ENCODE results near the gene KIRREL2. TPM values are rescaled to one million over a fixed set of nuclear protein-coding genes. Genes with fewer than 3 reads are reported as not detected.

The KIRREL2 gene
- total and polyA plus RNA-seq, 2 of the 8 experiments (the other 6 are each of a cell fraction or from before 2014, with no cell fraction given), result 2.4 to 4.6 TPM

DNA sequence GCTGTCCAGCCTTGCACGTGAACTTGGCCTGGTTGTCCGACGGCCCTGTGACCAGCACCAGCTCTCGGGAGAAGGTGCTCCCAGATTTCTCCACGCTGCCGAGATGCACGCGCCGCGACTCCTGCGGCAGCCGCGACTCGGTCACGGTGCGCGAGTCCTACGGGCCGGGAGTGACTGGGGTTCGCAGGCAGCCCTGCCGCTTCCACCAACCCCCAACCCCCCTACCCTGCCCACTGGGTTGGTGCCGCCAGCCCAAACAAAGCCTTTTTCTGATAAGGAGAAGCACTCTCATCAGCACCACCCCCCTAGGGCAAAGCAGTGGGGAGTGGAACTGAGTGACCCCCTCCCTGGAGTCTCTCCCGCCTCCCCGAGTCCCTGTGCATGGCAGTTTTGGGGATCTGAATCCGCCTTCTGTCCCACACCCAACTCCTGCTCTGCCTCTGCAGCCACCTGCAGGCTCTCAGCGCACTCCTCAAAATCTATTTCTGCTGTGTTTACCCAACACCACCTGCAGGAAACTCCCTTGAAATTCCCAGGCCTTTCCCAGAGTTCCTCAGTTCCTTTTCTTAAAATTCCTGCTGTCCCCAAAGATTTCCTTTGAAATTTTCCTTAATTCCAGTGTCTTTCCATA is 10.6 kb upstream of the KIRREL2 start (continued):
- TF ChIP-seq RNF2 (IDR thresholded peaks at IDR 0.05; ENCODE audit: borderline replicate concordance, low read depth, low read length, missing control alignments, poor library complexity, severe bottlenecking) (no peak), SRF (IDR thresholded peaks at IDR 0.05; ENCODE audit: low read depth, low read length) (no peak), BACH1 (IDR thresholded peaks at IDR 0.05; ENCODE audit: low read length) (no peak), NRF1 (IDR thresholded peaks at IDR 0.05; ENCODE audit: low read depth, low read length) (no peak), SAP30 (IDR thresholded peaks at IDR 0.05; ENCODE audit: insufficient read depth, insufficient replicate concordance, low read length) (no peak), SIX5 (IDR thresholded peaks at IDR 0.05; ENCODE audit: low read depth, low read length) (no peak), TCF12 (IDR thresholded peaks at IDR 0.05; ENCODE audit: low read depth, low read length) (peak; percentile 69; the same call in 1 of the 2 replicates), EGR1 (IDR thresholded peaks at IDR 0.05; ENCODE audit: borderline replicate concordance, low read depth, low read length) (no peak), CREB1 (IDR thresholded peaks at IDR 0.05) (no peak), JUN (IDR thresholded peaks at IDR 0.05; ENCODE audit: low read depth, low read length) (no peak), KDM5A (IDR thresholded peaks at IDR 0.05; ENCODE audit: low read length) (no peak), NANOG (IDR thresholded peaks at IDR 0.05; ENCODE audit: insufficient read depth, low read depth, low read length, poor library complexity, severe bottlenecking) (no peak), RBBP5 (IDR thresholded peaks at IDR 0.05; ENCODE audit: borderline replicate concordance, low read depth, low read length) (no peak), PHF8 (conservative IDR thresholded peaks at IDR 0.05; ENCODE audit: low read depth, low read length) (no peak), BCL11A (IDR thresholded peaks at IDR 0.05; ENCODE audit: low read depth in 2 of 2, low read length in 2 of 2) (no peak), CTBP2 (IDR thresholded peaks at IDR 0.05; ENCODE audit: borderline replicate concordance, insufficient read depth, insufficient read length, low read length) (no peak), CBX8 (IDR thresholded peaks at IDR 0.05; ENCODE audit: borderline replicate concordance, low read depth, low read length) (no peak)
- TF ChIP-seq, protein P1, sequence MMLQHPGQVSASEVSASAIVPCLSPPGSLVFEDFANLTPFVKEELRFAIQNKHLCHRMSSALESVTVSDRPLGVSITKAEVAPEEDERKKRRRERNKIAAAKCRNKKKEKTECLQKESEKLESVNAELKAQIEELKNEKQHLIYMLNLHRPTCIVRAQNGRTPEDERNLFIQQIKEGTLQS (IDR thresholded peaks at IDR 0.05; ENCODE audit: insufficient read depth, low read depth, low read length), result no peak
- TF ChIP-seq, protein P2, sequence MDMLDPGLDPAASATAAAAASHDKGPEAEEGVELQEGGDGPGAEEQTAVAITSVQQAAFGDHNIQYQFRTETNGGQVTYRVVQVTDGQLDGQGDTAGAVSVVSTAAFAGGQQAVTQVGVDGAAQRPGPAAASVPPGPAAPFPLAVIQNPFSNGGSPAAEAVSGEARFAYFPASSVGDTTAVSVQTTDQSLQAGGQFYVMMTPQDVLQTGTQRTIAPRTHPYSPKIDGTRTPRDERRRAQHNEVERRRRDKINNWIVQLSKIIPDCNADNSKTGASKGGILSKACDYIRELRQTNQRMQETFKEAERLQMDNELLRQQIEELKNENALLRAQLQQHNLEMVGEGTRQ (IDR thresholded peaks at IDR 0.05; ENCODE audit: low read length), result no peak
- TF ChIP-seq, protein P3, sequence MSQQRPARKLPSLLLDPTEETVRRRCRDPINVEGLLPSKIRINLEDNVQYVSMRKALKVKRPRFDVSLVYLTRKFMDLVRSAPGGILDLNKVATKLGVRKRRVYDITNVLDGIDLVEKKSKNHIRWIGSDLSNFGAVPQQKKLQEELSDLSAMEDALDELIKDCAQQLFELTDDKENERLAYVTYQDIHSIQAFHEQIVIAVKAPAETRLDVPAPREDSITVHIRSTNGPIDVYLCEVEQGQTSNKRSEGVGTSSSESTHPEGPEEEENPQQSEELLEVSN (IDR thresholded peaks at IDR 0.05), result no peak

Data from H1 (cell line).